Neural crest cell (in vitro differentiated cells): ENCODE measurements around the gene CALHM3. TPM values are rescaled to one million over a fixed set of nuclear protein-coding genes. Genes with fewer than 3 reads are reported as not detected.
"Not testable (repeated sequence)": the region's sequence is repeated elsewhere in the genome, so short reads cannot be mapped to it uniquely, and the experiment has no call there.

Experiments
- DNase-seq: peaks from one replicate; pipeline ENCODE4 v3.0.0; 2021; ENCODE audit warnings: low read depth, mixed read lengths, low spot score
- H3K27ac Mint-ChIP-seq: one replicate; pipeline ENCODE4 v1.8.0; 2021; ENCODE audit warnings: mild to moderate bottlenecking, mixed read lengths; ENCODE audit not compliant: unreplicated experiment
- H3K27me3 Mint-ChIP-seq: 2 replicates; pipeline ENCODE4 v1.8.0; 2021; ENCODE audit warnings: low read depth, mild to moderate bottlenecking, mixed read lengths
- H3K36me3 Mint-ChIP-seq: 2 replicates; pipeline ENCODE4 v1.8.0; 2021; ENCODE audit warnings: low read depth, mild to moderate bottlenecking, mixed read lengths
- H3K4me1 Mint-ChIP-seq: 2 replicates; pipeline ENCODE4 v1.8.0; 2021; ENCODE audit warnings: mixed read lengths
- H3K4me3 Mint-ChIP-seq: one replicate; pipeline ENCODE4 v1.8.0; 2021; ENCODE audit warnings: mild to moderate bottlenecking, mixed read lengths
- H3K9me3 Mint-ChIP-seq: 2 replicates; pipeline ENCODE4 v1.8.0; 2021; ENCODE audit warnings: mixed read lengths
- CTCF ChIP-seq: fragments of 200-600 bp; sonication (generic); conservative IDR thresholded peaks from 2 replicates; pipeline ENCODE4 v1.5.0; 2021; ENCODE audit warnings: antibody characterized with exemption, mild to moderate bottlenecking
- total RNA-seq: library from RNA; stranded (reverse); gene quantifications from 2 replicates; pipeline ENCODE4 v1.2.1, GENCODE V29; 2021

The CALHM3 gene
- total RNA-seq, 1 donor from 2014 or later, result not detected

GRCh38 chr10:103491729-103492364 is 12.8 kb upstream of the CALHM3 start:
- Mint-ChIP-seq H3K27me3 (peaks cover 51% of the 10 kb centered on the region), H3K27ac (no peak overlapping the region), H3K36me3 (no peaks in the 10 kb centered on the region), H3K9me3 (no peaks in the 10 kb centered on the region), H3K4me3 (peak overlapping the region; percentile 89), H3K4me1 (peaks cover 16% of the 10 kb centered on the region)
- no peak for DNase-seq
- no peak for TF ChIP-seq CTCF

GRCh38 chr10:103490986-103491314 is 11.9 kb upstream of the CALHM3 start:
- H3K4me1 Mint-ChIP-seq, result peaks cover 16% of the 10 kb centered on the region
- H3K4me3 Mint-ChIP-seq, result no peak overlapping the region
- no peaks in the 10 kb centered on the region for H3K36me3 Mint-ChIP-seq
- no peak for TF ChIP-seq CTCF
- no peak overlapping the region for H3K27ac Mint-ChIP-seq
- H3K27me3 Mint-ChIP-seq, result peaks cover 44% of the 10 kb centered on the region
- H3K9me3 Mint-ChIP-seq, result no peaks in the 10 kb centered on the region
- DNase-seq, result no peak

- H3K9me3 Mint-ChIP-seq, result no peaks in the 10 kb centered on the region
- peaks cover 6% of the 10 kb centered on the region for H3K4me1 Mint-ChIP-seq
- peaks cover 17% of the 10 kb centered on the region for H3K27me3 Mint-ChIP-seq
- H3K4me3 Mint-ChIP-seq, result no peak overlapping the region
- H3K27ac Mint-ChIP-seq, result no peak overlapping the region
- TF ChIP-seq CTCF, result no peak
- DNase-seq, result no peak
- H3K36me3 Mint-ChIP-seq, result no peaks in the 10 kb centered on the region
These were observed 8.3 kb upstream of the CALHM3 start for GRCh38 chr10:103487410-103487708.

- H3K27me3 Mint-ChIP-seq, result peaks cover 12% of the 10 kb centered on the region
- not testable (repeated sequence) for H3K9me3 Mint-ChIP-seq, H3K36me3 Mint-ChIP-seq, H3K27ac Mint-ChIP-seq, H3K4me1 Mint-ChIP-seq, H3K4me3 Mint-ChIP-seq, DNase-seq
These were observed 7.8 kb upstream of the CALHM3 start for GRCh38 chr10:103486635-103487409.

- DNase-seq, result peak; percentile 23
- Mint-ChIP-seq H3K27ac (no peak overlapping the region), H3K4me1 (peaks cover 10% of the 10 kb centered on the region), H3K4me3 (no peak overlapping the region), H3K36me3 (no peaks in the 10 kb centered on the region), H3K27me3 (peaks cover 4% of the 10 kb centered on the region), H3K9me3 (no peaks in the 10 kb centered on the region)
- TF ChIP-seq CTCF, result peak; percentile 67
These were observed 3.0 kb upstream of the CALHM3 start for GRCh38 chr10:103481974-103482531.

GRCh38 chr10:103480521-103480920 is 1.5 kb upstream of the CALHM3 start:
- Mint-ChIP-seq H3K9me3 (no peaks in the 10 kb centered on the region), H3K36me3 (no peaks in the 10 kb centered on the region), H3K27me3 (no peaks in the 10 kb centered on the region), H3K4me3 (no peak overlapping the region), H3K4me1 (peaks cover 10% of the 10 kb centered on the region), H3K27ac (no peak overlapping the region)
- TF ChIP-seq CTCF, result no peak
- no peak for DNase-seq
